OCI-LY1 (cell line): Measurements from ENCODE around the gene ZNF646.

Experiments
- H2AFZ ChIP-seq: fragments of 200-600 bp; sonication (generic), shearing (Covaris generic); 2 replicates; pipeline ENCODE4 v1.6.0; 2014; ENCODE audit warnings: antibody characterized with exemption, mild to moderate bottlenecking, low read length
- H3F3A ChIP-seq: fragments of 200-600 bp; sonication (generic), shearing (Covaris generic); 2 replicates; pipeline ENCODE4 v1.6.0; 2014; ENCODE audit warnings: mild to moderate bottlenecking, antibody characterized with exemption, low read length, moderate library complexity; ENCODE audit not compliant: insufficient read depth
- H3K27ac ChIP-seq: fragments of 200-600 bp; sonication (generic); 2 replicates; pipeline ENCODE4 v1.5.1; 2014; ENCODE audit warnings: low read length, mixed run types, mild to moderate bottlenecking, low read depth; ENCODE audit not compliant: poor library complexity, severe bottlenecking
- H3K27me3 ChIP-seq: fragments of 200-600 bp; sonication (generic); 2 replicates; pipeline ENCODE4 v1.6.0; 2014; ENCODE audit warnings: antibody characterized with exemption, mild to moderate bottlenecking, low read length, moderate library complexity; ENCODE audit not compliant: insufficient read depth
- H3K36me3 ChIP-seq: fragments of 200-600 bp; sonication (generic); 2 replicates; pipeline ENCODE4 v1.6.1; 2014; ENCODE audit warnings: mild to moderate bottlenecking, antibody characterized with exemption, low read length, moderate library complexity, mixed read lengths; ENCODE audit not compliant: insufficient read depth
- H3K4me1 ChIP-seq: fragments of 200-600 bp; sonication (generic); 2 replicates; pipeline ENCODE4 v1.5.1; 2014; ENCODE audit warnings: mild to moderate bottlenecking, low read length, moderate library complexity; ENCODE audit not compliant: insufficient read depth, severe bottlenecking
- H3K4me2 ChIP-seq: fragments of 200-600 bp; sonication (generic), shearing (Covaris generic); 2 replicates; pipeline ENCODE4 v1.6.1; 2014; ENCODE audit warnings: low read length
- H3K4me3 ChIP-seq: fragments of 200-600 bp; sonication (generic); 2 replicates; pipeline ENCODE4 v1.5.1; 2014; ENCODE audit warnings: low read length, low read depth, mild to moderate bottlenecking, mixed read lengths; ENCODE audit not compliant: poor library complexity, severe bottlenecking
- H3K79me2 ChIP-seq: fragments of 200-600 bp; shearing (Covaris generic); 2 replicates; pipeline ENCODE4 v1.6.1; 2016; ENCODE audit warnings: mixed run types, low read length, mixed read lengths; ENCODE audit not compliant: insufficient read depth
- H3K9ac ChIP-seq: fragments of 200-600 bp; sonication (generic), shearing (Covaris generic); 2 replicates; pipeline ENCODE4 v1.6.1; 2014; ENCODE audit warnings: mild to moderate bottlenecking, low read length, mixed read lengths
- H3K9me2 ChIP-seq: fragments of 200-600 bp; sonication (generic), shearing (Covaris generic); 2 replicates; pipeline ENCODE4 v1.6.1; 2014; ENCODE audit warnings: low read depth, mild to moderate bottlenecking, low read length, mixed read lengths
- H3K9me3 ChIP-seq: fragments of 200-600 bp; shearing (Covaris generic); 2 replicates; pipeline ENCODE4 v1.6.1; 2014; ENCODE audit warnings: low read length, mixed read lengths
- H4K20me1 ChIP-seq: fragments of 200-600 bp; sonication (generic), shearing (Covaris generic); 2 replicates; pipeline ENCODE4 v1.6.0; 2016; ENCODE audit warnings: mild to moderate bottlenecking, low read length; ENCODE audit not compliant: insufficient read depth
- CTCF ChIP-seq: fragments of 200-600 bp; sonication (generic), shearing (Covaris generic); IDR thresholded peaks from 2 replicates; pipeline ENCODE4 v1.5.1; 2017; ENCODE audit warnings: mild to moderate bottlenecking, antibody characterized with exemption, low read length, moderate library complexity, mixed read lengths
- EZH2 ChIP-seq: fragments of 200-600 bp; sonication (generic), shearing (Covaris generic); IDR thresholded peaks from 2 replicates; pipeline ENCODE4 v1.8.0; 2017; ENCODE audit warnings: borderline replicate concordance, mixed run types, mild to moderate bottlenecking, antibody characterized with exemption, low read length, moderate library complexity, mixed read lengths

ZNF646 gene

GRCh38 chr16:31093132-31093703 lies 19.0 kb downstream of the ZNF646 start:
- H3K9ac ChIP-seq, result peak overlapping the region; percentile 86
- H3K4me2 ChIP-seq, result peak overlapping the region; percentile 81
- H3K36me3 ChIP-seq, result peaks cover 16% of the 10 kb centered on the region; the same call in 1 of the 2 replicates
- H3K4me3 ChIP-seq, result peak overlapping the region; percentile 86
- H3K4me1 ChIP-seq, result peaks cover 16% of the 10 kb centered on the region
- H2AFZ ChIP-seq, result no peak overlapping the region
- no peaks in the 10 kb centered on the region for H4K20me1 ChIP-seq
- TF ChIP-seq EZH2 (no peak), CTCF (no peak)
- H3F3A ChIP-seq, result no peaks in the 10 kb centered on the region
- no peaks in the 10 kb centered on the region for H3K9me3 ChIP-seq
- H3K9me2 ChIP-seq, result no peaks in the 10 kb centered on the region
- H3K79me2 ChIP-seq, result no peaks in the 10 kb centered on the region
- peak overlapping the region; percentile 67 for H3K27ac ChIP-seq
- no peaks in the 10 kb centered on the region for H3K27me3 ChIP-seq

GRCh38 chr16:31094088-31094423 lies 19.8 kb downstream of the ZNF646 start:
- H3K4me3 ChIP-seq, result peak overlapping the region; percentile 86
- H3K9me2 ChIP-seq, result no peaks in the 10 kb centered on the region
- no peak overlapping the region for H2AFZ ChIP-seq
- peak overlapping the region; percentile 67 for H3K27ac ChIP-seq
- H3K4me2 ChIP-seq, result peak overlapping the region; percentile 81
- no peaks in the 10 kb centered on the region for H3K79me2 ChIP-seq
- H3F3A ChIP-seq, result no peaks in the 10 kb centered on the region
- TF ChIP-seq EZH2 (no peak), CTCF (no peak)
- no peaks in the 10 kb centered on the region for H3K27me3 ChIP-seq
- H3K4me1 ChIP-seq, result peaks cover 16% of the 10 kb centered on the region
- no peaks in the 10 kb centered on the region for H4K20me1 ChIP-seq
- H3K36me3 ChIP-seq, result peaks cover 16% of the 10 kb centered on the region; the same call in 1 of the 2 replicates
- H3K9me3 ChIP-seq, result no peaks in the 10 kb centered on the region
- H3K9ac ChIP-seq, result peak overlapping the region; percentile 86

GRCh38 chr16:31094424-31095120 lies 20.4 kb downstream of the ZNF646 start, which contains the start of gene VKORC1:
TSS of gene VKORC1 (minus strand) at chr16:31094797. CDS start at chr16:31094729, 68 bp downstream.
- Histone ChIP-seq H3K79me2 (no peaks in the 10 kb centered on the region), H3K9me3 (no peaks in the 10 kb centered on the region), H3K4me2 (peak within 1 kb of the TSS; percentile 81), H3K9me2 (no peaks in the 10 kb centered on the region), H3K36me3 (peaks cover 16% of the 10 kb centered on the region; the same call in 1 of the 2 replicates), H3F3A (no peaks in the 10 kb centered on the region), H3K4me1 (peaks cover 16% of the 10 kb centered on the region), H4K20me1 (no peaks in the 10 kb centered on the region), H2AFZ (peak within 1 kb of the TSS; percentile 84; the same call in 1 of the 2 replicates), H3K27ac (peak within 1 kb of the TSS; percentile 67), H3K9ac (peak within 1 kb of the TSS; percentile 86), H3K27me3 (no peaks in the 10 kb centered on the region), H3K4me3 (peak within 1 kb of the TSS; percentile 86)
- TF ChIP-seq CTCF, result no peak
- no peak for TF ChIP-seq EZH2
